ENCODE results near the gene TFAP2B. TPM values are rescaled to one million over a fixed set of nuclear protein-coding genes. Genes with fewer than 3 reads are reported as not detected.

The TFAP2B gene
- total RNA-seq, 1 donor from 2014 or later = not detected

DNA sequence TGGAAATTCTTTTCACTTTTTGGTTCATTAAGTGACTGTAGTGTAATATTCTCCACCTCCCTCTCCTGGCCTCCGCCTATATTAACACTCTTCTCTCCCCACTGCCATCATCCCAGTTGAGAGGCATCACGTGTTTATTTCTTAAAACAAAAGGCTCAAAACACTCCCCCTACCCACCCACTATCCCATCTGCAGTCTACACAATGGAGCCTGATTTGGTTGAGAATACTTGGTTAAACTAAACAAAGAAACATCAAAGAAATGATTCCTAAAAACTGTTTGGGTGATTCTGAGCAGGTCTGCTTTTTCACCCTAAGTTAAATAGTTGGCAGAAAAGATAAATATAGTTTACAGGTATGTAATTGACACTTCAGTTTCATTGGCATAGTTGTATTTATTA, 5.9 kb downstream of the TFAP2B start:
- no peak for DNase-seq (ENCODE audit: low read depth in 2 of 2)

DNA sequence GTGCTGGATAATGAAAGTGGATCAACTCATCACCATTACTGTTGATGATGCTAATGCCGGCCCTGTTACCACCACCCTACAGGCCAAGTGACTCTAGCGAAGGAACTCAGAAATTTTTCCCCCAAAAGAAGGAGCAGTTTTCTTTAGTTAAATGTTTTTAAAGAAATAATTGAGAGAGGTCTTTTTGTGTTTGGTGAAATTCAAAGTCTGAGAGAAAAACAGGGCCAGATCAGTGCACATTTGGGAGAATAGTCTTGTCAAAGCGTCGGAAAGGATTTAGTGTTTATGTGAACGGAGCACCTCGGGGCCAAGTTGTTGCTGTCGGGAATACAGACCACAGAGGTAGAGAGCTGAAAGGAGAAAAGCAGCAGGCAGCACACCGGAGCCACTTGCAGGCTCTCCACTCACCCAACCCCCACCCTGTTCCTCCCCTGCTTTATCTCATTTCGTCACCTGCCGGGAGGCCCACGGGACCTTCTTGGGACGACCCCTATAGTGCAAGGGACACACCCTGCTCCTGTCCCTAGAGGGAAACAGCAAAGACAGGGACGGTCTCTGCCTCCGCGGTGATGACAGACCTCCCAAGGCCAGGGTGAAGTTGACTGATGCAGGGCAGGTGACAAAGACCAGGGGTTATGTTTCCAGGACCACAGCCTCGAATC, 6.8 kb downstream of the TFAP2B start:
- no peak for DNase-seq (ENCODE audit: low read depth in 2 of 2)

DNA sequence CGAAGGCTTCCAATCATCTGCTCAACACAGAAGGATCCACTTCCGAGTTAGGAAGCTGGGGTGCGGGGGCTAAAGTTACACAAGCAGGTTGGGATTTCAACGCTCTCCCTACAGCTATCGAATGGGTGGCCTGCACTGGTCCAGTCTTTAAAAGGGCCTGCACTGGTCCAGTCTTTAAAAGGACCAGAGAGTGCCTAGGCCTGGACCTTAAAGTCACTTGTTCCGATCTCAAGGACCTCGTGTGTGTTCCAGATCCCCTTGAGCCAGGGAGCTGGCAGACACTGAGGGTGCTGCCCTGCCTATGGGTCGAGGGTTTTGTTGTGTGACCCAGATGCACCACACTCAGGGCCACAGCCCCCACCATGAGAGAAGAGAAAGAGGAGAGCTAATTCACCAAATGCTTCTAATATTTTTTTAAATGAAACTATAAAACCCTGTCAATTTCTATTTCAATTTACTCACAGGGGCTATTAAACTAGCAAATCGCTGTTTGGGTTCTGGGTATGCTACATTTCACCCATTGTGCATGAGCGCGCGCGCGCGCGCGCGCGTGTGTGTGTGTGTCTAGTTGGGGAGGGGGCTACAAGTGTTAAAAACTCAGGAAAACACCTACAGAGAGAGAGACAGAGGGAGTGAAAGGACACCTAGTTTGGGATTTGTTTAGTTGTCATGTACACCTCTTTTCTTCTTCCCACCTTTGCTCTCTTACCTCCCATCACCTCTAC, 7.5 kb downstream of the TFAP2B start:
- DNase-seq (ENCODE audit: low read depth in 2 of 2) = no peak

DNA sequence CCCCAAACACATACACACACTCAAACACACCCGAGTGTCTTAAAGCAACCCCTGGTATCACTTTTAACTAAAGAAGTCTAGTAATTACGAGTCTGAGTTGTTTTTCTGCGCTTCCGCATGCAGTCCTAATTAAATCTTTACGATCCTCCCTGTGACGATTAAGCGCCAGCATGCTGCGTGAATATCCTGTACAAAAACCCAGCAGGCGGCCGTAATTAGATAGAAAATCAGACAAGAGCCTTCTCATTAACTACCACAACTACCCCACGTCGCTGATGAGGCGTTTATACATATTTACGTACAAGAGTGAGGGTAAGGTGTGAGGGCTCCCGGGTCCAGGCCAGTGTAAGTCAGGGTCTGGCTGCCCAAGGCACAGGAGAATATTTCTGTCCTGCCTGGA, 8.1 kb downstream of the TFAP2B start:
- no peak for DNase-seq (ENCODE audit: low read depth in 2 of 2)

DNA sequence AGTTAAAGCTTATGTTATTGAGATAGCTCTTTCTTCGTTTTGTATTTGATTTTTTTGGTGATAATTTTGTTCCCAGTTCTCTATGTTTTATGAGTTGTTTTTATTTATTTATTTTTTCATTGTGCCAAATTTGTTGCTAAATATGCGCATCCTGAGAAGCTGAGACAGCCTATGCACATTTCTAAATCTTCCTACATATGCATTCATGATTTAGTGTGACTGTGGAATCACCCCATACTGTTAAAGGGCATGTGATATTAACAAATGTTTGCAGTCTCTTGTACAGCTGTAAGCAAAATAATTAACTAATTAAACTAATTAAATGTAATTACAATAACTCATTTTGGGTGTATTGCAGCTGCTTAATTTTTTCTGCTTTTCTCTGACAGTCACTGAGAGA, 10.4 kb downstream of the TFAP2B start:
- DNase-seq (ENCODE audit: low read depth in 2 of 2) = no peak

DNA sequence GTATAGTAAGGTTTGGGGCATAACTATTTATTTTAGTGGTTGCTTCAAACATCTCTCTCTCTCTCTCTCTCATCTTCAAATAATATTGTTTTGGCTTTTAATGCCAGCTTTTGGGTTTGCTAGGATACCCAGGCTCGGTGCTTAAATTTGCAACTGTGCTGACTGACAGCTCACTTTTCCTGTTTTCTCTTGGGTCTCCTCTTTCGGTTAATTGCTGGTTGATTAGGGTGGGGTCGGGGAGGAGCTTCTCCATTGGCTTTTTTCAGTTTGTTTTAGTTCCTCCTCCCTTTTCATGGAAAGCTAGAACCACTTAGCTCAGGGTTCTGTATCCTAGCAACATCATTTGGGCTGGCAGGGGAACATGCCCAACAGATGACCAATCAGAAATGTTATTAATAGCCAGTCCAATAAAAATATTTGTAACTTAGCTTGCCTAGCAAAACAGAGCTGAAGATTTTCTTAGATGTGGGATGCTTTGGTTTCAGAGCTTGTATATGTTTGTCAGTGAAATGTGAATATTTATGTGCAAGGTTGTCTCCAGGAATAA, 11.3 kb downstream of the TFAP2B start:
- DNase-seq (ENCODE audit: low read depth in 2 of 2) = no peak

DNA sequence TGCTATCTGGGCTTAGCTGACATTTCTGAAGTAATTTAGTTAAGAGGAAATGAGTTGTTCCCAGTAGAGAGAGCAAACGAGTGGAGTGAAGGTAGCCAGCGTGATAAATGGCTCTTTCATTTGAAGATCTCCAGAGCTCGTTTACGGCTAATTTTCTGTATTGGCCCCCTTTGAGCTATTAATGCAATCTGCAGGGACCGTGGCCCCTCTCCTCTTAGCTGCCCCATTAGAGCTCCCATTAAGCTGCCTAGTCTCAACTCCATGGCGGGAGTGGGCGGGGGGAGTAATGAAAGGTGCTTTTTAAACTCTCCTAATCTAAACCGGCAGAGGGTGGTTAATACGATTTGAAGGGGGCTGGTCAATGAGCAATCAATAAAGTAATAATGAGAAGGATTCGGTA, 12.5 kb downstream of the TFAP2B start:
- no peak for DNase-seq (ENCODE audit: low read depth in 2 of 2)

DNA sequence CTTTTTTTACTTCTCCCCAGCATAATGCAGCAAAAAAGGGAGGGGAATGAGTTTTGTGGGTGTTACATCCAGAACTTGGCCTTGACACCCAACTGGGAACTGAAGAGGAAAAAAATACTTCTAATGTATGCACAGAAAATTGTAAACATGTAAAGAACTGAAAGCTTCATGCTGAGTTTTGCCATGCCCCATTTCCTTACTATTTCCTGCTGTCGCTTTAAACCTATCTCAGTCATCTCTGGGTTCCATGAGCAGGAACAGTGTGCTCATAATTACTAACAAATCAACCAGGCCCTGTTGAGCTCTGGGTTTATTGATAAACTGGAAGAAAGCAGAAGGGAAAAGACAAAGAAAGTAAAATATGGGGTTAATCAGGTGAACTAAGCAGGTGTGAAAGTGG, 14.2 kb downstream of the TFAP2B start:
- DNase-seq (ENCODE audit: low read depth in 2 of 2) = no peak

DNA sequence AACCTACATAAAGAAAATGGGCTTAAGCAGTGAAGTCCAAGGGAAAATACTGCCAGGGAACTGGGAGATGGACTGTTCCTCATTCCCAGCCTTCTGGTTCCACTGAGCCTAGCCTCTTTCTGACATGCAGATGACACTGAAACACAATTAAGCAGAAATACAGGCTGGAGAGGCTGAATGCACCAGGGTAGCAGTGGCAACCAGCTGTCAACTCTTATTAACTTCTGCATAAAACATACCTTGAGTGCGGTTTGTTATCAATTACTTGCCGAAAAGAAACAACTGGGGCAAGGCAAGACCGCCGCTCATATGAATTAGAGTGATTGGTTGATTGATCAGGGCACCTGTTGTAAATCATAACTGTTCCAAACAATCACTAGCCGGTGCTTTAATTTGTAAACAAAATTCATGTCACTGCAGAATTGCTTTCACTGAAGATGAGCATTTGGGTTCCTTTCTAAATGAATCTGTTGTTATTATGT, 16.3 kb downstream of the TFAP2B start:
- no peak for DNase-seq (ENCODE audit: low read depth in 2 of 2)

DNA sequence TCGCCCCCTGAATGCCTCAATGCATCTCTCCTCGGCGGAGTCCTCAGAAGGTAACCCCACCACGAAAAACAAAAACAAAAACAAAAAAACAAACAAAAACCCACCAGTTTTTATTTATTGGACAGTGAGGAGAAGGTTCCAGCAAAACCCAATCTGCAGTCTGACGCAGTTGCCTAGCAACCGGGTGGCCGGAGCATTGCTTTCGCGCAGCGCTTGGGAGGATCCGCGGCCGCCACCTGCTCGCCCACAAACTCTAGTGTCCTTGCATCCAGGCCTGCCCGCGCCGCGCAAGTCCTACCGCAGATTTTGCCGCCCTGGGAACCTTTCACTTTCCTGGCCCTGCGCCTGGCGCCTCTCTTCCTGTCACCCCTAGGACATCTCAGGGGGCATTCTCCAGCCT, 17.6 kb downstream of the TFAP2B start:
- no peak for DNase-seq (ENCODE audit: low read depth in 2 of 2)

DNA sequence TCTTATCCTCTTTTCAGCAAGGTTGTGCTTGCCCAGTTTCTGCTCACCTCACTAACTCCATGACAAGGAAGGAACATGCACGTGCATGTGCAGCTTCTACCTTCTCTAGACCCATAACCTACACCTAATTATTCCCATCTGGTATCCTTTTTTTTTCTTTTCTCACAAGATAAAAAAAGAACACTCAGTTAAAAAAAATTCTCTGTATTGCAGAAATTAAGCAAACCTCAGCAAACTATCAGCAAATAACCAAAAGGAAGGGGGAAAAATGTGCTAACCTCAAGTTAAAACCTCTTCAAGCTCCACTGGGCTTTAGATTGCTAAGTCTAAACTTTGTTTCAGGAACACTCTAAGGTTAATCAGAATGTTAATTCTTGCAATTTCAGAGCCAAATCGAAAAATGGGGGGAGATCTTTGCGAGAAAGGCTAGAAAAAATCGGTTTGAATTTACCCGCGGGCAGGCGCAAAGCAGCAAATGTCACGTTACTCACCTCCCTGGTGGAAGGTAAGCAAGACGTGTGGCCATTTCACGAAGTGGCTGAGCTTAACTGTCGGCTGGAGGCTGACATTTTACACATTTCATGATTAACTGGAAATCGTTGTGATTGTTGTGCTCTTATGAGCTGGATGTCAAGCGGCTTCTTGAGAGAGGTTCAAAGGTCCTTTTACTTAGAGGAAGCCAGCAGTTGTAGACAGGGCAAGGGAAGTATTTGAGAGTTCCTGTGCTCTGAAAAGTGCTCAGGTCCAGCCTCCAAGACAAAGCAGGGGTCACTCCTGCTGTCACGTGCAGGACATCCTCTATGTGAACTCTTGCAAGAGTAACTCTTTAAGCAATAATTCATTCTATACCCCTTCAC, 19.1 kb downstream of the TFAP2B start:
- DNase-seq (ENCODE audit: low read depth in 2 of 2) = no peak

DNA sequence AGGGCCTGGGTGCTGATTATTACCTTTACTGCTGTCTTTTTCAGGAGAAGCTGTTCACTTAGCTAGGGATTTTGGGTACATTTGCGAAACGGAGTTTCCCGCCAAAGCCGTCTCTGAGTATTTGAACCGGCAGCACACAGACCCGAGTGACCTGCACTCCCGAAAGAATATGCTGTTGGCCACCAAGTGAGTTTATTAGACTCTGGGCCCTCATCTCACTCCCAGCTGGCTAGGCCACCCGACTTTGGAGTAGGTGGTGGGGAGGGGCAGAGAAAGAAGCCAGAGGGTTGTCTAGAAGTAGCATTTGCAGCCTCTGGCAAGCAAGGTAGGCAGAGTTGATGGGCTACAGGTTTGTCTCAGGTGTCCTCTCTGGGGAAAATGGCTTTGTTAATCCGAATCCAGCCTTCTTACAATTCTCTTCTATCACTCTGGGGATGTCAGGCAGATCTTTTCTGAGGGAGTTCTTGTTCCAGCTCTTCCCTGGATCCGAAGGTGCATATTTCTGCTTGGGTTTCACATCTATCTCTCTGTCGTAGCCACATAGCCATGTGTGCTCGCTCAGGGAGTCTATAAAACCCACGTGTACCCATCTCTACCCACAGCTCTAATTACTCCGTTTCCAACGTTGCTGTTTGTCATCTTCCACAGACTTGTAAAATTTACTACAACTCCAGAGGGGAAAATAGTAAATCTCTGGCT, 21.6 kb downstream of the TFAP2B start:
- no peak for DNase-seq (ENCODE audit: low read depth in 2 of 2)

DNA sequence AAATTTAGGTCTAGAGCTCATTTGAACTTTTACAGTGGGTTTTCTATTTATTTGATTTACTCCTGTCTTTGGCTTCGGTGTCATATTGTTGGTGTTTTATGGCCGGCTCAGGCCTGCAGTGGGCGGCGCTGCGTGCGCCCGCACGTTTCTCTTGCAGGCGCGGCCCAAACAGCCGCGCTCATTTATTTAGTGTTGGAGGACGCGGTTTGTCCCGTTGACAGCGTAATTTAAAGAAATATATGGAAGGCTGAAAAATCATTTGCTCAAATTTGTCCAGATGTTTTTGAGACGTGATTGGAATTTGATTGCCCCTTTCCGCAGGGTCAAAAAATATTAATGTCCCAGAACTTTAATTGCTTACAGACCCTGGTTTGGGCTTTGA, 22.1 kb downstream of the TFAP2B start:
- no peak for DNase-seq (ENCODE audit: low read depth in 2 of 2)

DNA sequence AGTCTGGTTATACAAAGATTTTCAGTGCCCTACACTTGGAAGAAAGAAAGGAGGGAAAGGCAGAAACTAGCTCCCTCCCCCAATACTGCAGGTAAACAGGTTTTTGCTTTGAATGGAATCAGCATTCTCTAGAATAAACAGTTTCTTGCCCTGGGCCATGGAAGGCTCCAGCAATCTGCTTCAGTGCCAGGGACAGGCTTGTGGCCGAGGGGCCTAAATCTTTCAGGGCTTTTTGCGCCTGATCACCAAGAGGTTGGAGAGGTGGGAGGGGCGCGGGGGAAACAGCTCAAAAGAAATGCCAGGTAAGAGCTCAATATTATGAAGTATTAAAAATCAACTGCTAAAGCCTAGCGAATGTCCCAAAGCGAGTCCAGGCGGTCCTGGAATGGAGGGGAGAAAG, 23.8 kb downstream of the TFAP2B start:
- no peak for DNase-seq (ENCODE audit: low read depth in 2 of 2)

DNA sequence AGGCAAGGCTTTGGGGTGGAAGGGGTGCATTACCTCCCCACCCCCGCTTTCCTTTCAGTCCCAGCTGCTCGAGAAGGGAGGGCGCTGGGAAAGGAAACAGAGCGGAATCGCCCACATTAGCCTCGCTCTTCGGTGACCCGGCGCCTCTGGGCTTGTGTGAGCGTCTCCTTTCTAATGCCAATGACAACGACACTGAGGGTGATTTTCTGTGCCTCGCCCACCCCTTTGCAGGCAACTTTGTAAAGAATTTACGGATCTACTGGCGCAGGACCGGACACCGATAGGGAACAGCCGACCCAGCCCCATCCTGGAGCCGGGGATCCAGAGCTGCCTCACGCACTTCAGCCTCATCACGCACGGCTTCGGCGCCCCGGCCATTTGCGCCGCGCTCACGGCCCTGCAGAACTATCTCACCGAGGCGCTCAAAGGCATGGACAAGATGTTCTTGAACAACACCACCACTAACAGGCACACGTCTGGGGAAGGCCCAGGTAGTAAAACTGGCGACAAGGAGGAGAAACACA, 24.3 kb downstream of the TFAP2B start:
- no peak for DNase-seq (ENCODE audit: low read depth in 2 of 2)

DNA sequence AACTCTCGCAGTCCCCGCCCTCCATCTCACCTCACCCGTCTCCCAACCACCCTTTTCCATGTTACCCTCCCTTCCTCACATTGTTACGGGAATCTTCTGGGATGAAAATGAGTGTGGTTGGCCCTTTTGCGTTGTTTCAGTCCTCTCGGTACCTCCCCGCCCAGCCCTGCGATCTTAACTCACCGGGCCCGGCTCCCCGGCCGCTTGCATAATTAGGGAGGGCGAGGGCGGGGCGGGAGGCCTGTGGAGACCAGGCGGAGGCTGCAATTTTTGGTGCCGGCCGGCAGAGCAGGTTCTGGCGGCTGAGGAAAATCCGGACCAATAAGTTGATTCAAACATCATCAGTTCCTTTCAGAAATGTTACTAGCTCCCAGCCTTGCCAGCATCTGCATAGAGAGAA, 25.2 kb downstream of the TFAP2B start:
- DNase-seq (ENCODE audit: low read depth in 2 of 2) = no peak

DNA sequence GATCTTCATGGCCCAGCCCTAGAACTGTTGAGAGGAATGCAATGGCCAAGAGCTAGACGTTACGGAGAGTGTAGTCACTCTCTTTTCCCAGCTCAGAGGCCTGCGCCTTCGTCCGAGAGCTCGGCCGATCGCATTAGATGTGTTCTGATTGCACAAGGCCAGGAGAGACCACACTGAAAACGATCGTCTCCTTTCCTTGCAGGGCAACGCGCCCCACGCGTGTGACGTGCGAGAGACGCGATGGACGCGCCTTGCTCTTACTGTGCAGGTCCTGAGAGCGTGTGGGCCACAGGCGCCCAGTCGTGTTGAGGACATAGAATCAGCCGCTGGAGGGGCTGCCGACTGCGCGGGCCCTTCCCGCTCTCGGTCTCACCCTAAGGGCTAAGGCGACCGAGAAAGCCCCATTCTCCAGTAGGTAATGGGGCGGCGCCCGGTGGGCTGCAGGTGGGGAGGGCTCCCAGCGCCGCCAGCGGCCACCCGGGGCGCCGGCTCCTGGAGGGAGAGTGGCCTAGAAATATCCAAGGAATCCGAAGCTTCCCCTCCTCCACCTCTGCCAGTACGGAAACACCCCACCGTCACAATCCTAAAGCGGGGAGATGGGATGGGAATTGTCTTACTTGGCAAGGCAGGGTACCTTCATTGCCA, 26.9 kb downstream of the TFAP2B start:
- DNase-seq (ENCODE audit: low read depth in 2 of 2) = no peak

DNA sequence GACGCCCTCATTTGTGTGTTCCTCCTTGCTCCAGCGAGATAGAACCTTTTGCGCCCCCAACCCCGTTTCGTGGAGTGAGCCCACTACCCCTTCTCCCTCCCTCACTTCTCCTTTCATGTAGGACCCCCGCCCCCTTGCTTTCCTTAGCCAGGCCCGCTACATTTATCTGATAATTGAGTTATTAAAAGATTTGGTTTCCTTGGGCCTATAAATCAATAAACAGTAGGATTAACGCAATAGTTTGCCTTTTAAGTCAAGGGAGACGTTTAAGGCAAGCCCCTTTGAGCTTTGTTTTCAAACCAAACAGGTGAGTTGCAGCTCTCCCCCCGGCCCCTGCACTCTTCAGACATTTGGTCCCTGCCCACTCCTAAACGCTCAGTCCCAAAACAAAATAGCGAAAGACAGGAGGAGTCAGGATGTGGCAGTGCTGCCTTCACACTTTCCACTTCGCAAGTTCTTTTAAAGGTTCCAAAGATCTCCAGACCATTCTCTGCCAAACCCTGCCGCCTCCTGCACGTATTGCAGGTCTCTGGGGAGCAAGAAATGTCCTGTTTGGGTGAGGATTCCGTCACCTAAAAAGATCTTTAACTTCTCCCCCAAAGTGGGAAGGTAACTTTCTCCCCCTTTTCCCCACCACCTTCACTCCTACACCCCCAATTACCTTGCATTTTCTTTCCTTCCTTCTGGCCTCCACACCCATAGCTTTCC, 27.6 kb downstream of the TFAP2B start:
- no peak for DNase-seq (ENCODE audit: low read depth in 2 of 2)

DNA sequence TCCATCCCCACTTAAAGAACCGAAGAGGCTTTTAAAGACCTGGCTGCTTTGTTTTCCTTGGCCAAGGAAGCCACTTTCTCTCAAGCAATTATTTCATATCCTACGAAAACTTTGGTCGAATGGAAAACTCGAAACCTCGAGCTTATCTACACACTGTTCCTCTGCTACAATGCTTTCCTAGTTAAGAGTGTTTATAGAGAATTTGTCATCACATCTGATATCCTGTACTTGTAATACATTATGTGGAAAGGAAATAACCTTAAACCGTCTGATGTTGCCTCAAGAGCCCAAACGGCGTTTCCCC, 28.1 kb downstream of the TFAP2B start:
- DNase-seq (ENCODE audit: low read depth in 2 of 2) = no peak

DNA sequence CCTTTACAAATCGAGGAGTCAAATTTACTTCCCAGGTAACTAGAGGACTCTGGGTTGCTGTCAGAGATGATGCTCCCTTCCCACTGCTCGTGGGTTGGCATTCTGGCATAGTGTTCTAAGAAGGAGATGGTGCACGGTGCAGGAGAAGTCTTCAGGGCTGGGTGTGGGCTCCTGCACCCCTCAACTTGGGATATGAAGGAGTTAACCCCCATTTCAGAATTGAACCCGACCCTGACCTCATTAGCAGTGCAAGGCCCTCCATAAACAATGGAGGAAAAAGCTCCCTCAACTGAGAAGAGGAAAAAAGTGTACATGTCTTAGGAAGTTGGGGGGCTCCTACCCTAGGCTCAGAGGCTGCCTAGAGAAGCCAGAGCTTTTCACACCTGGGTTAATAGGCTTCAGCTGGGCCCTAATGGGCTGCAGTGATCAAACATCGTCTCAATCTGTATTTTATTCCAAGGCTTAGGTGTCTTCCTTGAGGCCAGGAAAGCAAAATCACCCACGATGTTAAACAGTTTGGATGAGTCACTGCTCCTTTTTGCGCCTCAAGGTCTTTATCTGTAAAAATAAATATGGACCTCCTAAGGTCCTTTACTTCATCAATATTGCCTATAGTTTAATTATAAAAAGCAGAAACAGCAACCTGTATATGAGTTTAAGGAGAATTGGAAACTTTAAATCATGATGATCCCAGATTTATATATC, 29.4 kb downstream of the TFAP2B start:
- no peak for DNase-seq (ENCODE audit: low read depth in 2 of 2)

All from lung microvascular endothelial cell (primary cell).